Myocyte (in vitro differentiated cells): ENCODE results near the gene NFKBIL1. TPM values are rescaled to one million over a fixed set of nuclear protein-coding genes. Genes with fewer than 3 reads are reported as not detected.
"Not testable (repeated sequence)": the region's sequence is repeated elsewhere in the genome, so short reads cannot be mapped to it uniquely, and the experiment has no call there.

ENCODE experiments used
- DNase-seq: peaks from one replicate; pipeline ENCODE4 v3.0.0-alpha.2; 2012; ENCODE audit warnings: low read depth
- total RNA-seq: library from RNA; depleted of rRNA; stranded (reverse); fragments of >200 nt; gene quantifications from 2 replicates; pipeline ENCODE4 v1.2.3, GENCODE V29; 2014

Gene NFKBIL1
- total RNA-seq, 1 donor from 2014 or later: 28.3 TPM

DNA sequence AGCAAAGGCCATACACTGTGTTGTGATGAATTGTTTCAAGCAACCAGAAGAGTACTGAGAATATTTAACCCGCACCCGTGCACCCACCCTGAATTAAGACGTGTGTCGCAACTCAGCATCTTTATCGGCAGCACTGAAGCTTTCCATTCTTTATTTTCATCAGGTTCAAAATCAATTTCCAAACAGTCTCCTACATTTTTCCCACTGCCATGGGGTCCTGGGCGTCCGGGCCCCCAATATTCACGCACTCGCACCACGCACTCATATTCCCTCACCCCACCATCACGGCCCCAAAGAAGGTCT lies 33.0 kb downstream of the NFKBIL1 start:
- DNase-seq: no peak

DNA sequence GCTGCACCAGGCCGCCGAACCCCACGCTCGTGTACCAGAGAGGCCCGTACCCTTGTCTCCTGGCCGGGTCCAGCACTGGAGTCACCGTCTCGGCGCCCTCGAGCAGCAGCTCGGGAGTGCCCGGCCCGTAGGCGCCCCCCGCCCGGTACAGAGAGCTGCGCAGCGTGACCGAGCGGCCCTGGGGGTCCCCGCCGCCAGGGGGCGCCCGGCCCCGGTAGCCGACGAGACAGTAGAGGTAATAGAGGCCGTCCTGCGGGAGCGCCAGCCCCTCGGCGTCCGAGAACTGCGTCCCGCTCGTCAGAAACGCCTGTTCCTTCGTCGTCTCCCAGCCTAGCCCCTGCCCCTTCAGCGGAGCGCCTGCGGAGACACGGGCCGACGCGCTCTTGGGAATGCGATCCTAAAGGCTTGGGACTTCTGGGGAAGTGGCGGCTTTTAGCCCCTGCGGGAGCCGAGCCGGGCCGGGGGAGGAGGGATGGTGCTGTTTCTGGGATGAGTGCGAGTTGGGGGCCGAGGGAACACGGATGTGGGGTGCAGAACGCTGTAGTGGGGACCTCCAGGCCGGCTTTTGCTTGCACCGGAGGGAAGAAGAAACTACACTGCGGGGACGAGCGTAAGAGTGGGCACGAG lies 33.5 kb downstream of the NFKBIL1 start:
- peak; percentile 82 for DNase-seq

DNA sequence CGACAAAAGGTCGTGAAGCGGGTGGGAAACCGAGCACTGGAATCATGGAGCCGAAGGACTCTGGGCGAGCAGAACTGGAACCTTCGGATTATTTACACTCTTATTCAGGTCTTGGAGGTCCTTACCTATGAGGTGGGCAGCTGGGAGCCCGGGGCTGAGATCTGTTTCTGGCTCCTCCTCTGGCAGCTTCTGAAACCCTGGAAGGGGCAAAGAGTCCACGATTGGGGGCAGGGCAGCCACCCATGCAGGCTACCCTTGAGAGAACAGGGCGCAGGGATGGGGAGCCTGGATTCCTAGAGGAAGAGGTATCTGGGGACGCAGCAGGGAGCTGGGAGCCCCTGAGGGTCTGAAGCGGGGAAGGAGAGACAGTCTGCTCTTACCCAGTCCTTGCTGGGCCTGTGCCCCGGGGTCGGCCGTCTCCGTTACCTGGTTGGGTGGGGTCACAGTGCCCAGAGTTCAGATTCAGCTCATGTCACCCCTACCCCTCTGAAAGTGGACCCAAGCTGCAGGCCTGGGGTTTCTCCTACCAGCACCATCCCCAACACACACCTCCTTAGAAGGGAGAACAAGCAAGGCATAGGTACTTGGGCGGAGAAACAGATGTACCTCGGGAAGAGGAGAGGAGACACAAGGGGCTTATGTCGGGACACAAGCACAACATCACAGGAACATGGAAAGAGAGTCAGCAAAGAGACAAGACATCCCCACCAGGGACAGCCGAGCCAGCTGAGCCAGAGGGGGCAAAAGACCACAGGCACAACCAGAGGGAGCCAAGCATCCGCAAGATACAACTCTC lies 34.2 kb downstream of the NFKBIL1 start:
- DNase-seq: no peak

DNA sequence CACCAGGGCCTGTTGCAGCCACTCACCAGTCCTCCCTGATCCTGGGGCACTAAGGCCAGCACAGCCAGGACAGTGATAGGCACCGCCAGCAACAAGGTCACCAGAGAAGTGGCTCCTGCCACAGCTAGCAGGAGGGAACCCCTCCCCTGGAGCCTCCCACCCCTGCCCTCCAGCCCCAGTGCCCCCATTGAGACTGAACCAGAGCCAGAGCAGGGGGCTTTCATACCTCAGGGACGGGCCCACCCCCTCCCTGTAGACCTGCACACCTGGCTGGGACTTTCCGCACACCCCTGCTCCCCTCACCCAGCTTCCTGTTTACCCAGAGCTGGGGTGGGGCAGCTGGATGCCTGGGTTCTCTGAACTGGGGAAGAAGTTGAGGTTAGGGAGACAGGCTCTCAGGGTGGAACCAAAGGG lies 34.8 kb downstream of the NFKBIL1 start, which contains the start of gene LTB:
Gene LTB (minus strand): TSS at position 195 of the 414 bp plus-strand sequence. CDS start 7 bp downstream, at position 188.
- no peak for DNase-seq

DNA sequence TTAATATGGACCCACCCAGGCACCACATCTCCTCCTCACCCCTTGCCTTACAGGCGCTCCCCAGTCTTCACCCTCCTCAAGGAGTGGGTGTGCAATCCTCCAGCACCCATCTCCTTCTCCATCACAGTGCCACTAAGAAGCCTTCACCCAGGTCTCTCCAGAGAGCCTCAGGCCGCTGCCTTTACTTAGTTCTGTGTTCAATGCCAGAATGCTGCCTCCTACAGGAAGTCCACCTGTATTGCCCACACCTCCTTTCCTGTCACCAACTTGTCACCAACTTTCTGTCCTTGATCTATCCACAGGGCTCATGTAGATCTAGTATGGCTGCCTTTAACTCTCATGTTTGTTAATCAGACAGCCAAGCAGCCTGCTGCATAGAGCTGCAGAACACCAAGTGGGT lies 38.1 kb downstream of the NFKBIL1 start:
- DNase-seq: no peak

DNA sequence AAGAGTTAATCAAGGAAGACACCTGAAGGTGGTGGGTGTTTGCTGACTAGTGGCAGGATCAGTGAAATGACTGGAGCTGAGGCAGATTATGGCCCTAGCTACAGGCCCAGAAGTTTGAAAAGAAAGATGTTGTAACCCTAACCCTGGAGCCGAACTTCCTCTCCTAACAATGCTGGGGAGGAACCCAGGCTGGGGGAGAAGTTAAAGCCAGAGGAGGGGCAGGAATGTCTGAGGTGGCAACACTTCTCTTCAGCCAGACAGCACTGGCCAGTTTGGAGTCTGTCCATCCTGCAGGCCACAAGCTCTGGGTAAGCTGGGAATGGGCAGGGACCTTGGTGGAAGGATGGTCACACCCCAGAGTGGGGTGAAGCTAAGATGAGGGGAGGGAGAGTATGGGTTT lies 38.6 kb downstream of the NFKBIL1 start, which contains the start of gene LST1:
Gene LST1 (plus strand): TSS at position 270 of the 400 bp plus-strand sequence. CDS start 1,023 bp downstream, outside the sequence.
- DNase-seq: no peak

DNA sequence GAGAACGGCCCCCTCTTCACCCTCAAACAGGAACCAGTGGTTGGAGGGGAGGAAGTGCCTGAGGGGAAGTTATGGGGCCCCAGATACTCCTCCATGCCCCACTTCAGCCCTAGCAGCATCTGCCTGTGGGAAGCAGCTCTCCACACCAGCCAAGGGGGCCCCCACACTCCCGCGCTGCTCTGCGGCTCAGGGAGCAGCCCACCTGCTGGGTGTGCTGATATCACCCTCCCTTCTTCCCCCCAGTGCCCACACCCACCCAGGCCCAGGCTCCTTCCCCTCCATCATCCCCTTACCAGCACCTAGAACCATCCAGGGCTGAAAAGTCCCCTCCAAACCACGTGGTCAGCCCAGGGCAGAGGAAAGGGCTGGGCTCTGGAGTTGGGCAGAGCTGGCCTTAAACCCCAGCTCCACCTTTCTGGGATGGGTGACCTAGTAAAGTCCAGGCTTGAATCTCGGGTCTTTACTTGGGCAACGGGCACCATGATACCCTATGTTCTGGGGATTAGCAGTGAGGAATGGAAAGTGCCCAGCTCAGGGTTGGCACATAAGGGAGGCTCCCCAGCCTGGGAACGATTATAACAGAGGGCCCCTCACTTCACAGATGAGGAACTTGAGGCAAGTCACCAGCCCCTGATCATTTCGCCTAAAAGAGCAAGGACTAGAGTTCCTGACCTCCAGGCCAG lies 39.3 kb downstream of the NFKBIL1 start:
- no peak for DNase-seq

DNA sequence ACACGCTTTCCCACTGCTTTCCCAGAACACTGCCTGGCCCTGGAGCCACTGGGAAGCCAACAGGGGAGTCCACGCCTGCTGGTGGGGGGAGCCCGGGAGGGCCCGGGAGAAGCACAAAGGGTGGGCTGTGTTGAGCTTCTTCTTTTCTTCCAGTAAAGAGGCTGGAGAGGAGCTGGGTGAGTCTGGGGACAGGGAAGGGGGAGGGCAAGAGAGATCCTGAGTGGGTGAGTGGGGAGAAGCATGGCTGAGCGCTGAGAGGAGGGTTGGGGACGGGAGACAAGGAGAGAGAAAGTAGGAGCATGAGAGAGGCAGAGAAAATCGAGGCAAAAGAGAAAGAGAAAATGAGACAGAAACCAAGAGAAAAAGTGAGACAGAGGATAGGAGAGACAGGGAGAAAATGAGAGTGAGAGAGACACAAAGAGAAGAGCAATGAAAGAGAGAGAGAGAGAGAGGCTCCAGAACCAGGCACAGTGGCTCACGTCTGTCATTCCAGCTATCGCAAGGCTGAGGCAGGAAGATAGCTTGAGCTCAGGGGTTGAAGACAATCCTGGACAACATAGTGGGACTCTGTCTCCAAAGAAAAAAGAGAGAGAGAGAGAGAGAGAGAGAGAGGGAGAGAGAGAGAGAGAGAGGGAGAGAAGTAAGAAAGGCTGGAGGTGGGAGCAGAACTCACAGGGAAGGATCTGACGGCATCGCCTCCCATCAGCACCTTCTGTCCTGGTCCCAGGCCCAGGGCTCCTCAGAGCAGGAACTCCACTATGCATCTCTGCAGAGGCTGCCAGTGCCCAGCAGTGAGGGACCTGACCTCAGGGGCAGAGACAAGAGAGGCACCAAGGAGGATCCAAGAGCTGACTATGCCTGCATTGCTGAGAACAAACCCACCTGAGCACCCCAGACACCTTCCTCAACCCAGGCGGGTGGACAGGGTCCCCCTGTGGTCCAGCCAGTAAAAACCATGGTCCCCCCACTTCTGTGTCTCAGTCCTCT lies 40.7 kb downstream of the NFKBIL1 start:
- no peak for DNase-seq

DNA sequence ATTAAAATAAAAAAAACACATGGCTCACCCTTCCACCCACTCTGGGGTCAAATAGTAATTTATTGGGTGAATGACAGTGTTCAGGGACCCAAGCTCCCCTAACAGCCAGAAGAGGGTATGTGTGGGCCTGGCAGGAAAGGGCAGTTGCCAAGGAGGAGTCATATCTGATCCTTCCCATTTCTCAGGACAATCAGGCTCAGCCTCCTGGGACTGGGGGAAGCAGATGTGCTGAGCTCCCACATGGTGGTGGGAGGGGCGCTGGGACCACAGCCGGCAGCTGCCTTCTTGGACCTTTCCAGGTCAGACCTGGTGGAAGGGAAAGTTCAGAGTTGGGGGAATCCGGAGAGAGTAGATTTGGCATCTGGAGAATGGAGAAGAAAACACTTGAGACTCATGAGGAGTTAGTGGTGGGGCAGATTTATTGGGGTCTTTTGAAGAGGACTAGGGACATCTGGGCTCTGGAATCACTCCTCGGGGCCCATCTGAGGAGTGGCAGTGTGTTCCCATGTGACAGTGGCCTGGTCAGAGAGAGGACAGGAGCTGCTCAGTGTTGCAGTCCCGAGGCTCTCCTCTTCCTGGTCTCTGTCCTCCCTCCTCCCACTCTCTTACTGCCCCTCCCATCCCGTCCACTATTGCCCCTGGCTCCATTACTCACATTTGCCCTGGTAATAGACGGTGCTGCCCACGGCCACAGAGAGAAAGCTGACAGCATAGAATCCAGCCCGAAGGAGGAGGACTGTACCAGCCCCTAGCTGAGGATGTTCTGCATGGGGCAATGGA lies 41.7 kb downstream of the NFKBIL1 start:
- DNase-seq: peak; percentile 27

DNA sequence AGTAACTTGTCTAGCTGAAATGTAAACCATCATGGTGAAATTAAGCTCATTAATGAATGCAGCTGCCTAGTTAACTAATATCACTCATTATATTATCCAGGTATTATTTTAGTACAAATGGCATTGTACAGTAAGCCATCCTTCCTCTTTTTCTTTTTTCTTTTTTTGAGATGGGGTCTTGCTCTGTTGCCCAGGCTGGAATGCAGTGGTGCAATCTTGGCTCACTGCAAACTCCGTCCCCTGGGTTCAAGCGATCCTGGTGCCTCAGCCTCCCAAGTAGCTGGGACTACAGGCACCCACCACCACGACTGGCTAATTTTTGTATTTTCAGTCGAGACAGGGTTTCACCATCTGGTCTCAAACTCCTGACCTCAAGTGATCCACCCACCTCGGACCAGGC lies 43.3 kb downstream of the NFKBIL1 start:
- DNase-seq: not testable (repeated sequence)

DNA sequence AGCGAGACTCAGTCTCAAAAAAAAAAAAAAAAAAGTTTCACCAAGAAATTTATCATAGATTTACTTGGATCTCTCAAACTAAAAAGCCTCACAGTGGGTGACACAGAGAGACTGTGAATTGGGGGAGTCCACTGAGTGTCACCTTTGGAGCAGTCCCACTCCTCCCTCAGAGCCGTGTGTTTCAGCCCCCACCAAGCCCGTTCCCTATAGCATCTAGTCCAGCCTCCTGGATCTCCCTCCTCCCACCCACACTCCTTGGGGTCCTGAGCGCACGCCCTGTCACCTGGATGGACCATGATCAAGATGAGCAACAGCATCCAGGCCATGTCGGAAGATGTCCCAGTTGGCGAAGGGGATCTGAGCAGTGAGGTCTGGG lies 45.0 kb downstream of the NFKBIL1 start:
- no peak for DNase-seq

DNA sequence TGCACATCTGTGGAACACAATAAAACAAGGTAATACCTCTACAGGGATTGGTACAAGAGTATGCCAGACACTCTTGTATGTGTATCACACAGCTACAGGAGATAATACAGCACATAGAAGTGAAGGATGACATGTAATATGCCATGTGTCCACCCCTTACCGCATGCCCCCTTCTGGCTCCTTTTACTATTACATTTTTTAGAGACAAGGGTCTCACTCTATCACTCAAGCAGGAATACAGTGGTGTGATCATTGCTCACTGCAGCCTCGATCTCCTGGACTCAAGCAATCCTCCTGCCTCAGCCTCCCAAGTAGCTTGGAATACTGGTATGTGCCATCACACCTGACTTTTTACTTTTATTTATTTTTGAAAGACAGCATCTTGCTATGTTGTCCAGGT lies 49.6 kb downstream of the NFKBIL1 start:
- peak; percentile 24 for DNase-seq

DNA sequence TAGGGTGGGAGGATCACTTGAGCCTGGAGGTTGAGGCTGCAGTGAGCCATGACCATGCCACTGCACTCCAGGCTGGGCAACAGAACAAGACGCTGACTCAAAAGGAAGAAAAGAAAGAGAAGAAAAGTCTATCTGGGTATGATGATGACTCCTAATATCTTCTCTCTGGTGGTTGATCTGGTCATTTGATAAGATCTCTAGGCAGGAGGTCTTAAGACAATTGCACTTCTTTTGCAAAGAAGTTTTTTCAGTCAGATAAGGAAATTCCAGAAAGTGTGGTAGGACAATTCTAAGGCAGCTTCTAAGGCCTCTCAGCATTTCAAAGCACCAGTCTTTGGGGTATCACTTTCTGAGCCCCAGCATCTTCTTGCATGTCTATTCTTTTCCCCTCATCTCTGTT lies 59.9 kb downstream of the NFKBIL1 start:
- no peak for DNase-seq

Other genes starting within 250 kb of the NFKBIL1 start
- gene HLA-B, start 190.4 kb upstream of the NFKBIL1 start, total RNA-seq: 137 and 270 TPM in 2 replicates
- gene MICA, start 144.0 kb upstream of the NFKBIL1 start, total RNA-seq: 32.5 and 55.9 TPM in 2 replicates
- gene MICB, start 49.5 kb upstream of the NFKBIL1 start, total RNA-seq: 2.1 and 2.9 TPM in 2 replicates
- gene MCCD1, start 18.6 kb upstream of the NFKBIL1 start, total RNA-seq: not detected in 2 replicates
- gene DDX39B, start 5.6 kb upstream of the NFKBIL1 start, total RNA-seq: 290 and 382 TPM in 2 replicates
- gene ATP6V1G2, start 1.0 kb upstream of the NFKBIL1 start, total RNA-seq: 4.8 and 8.5 TPM in 2 replicates
- not detected in 2 replicates for gene LTA, start 24.7 kb downstream of the NFKBIL1 start, total RNA-seq
- gene TNF, start 28.0 kb downstream of the NFKBIL1 start, total RNA-seq: not detected in 2 replicates
- gene LTB, start 34.8 kb downstream of the NFKBIL1 start, total RNA-seq: 0.40 TPM in 1 of 2 replicates, not detected in the other
- not detected in 2 replicates for gene LST1, start 38.7 kb downstream of the NFKBIL1 start, total RNA-seq
- gene NCR3, start 45.4 kb downstream of the NFKBIL1 start, total RNA-seq: not detected in 2 replicates
- not detected in 2 replicates for gene AIF1, start 67.6 kb downstream of the NFKBIL1 start, total RNA-seq
- 77.2 and 85.9 TPM in 2 replicates for gene PRRC2A, start 73.1 kb downstream of the NFKBIL1 start, total RNA-seq
- 271 and 307 TPM in 2 replicates for gene BAG6, start 105.1 kb downstream of the NFKBIL1 start, total RNA-seq
- gene APOM, start 108.3 kb downstream of the NFKBIL1 start, total RNA-seq: 2.9 and 4.2 TPM in 2 replicates
- gene C6orf47, start 113.2 kb downstream of the NFKBIL1 start, total RNA-seq: 20.6 and 24.0 TPM in 2 replicates
- 8.6 and 12.9 TPM in 2 replicates for gene GPANK1, start 117.4 kb downstream of the NFKBIL1 start, total RNA-seq
- gene CSNK2B, start 118.5 kb downstream of the NFKBIL1 start, total RNA-seq: 211 and 248 TPM in 2 replicates
- gene LY6G5B, start 122.4 kb downstream of the NFKBIL1 start, total RNA-seq: 2.9 and 4.0 TPM in 2 replicates
- 2.7 and 3.4 TPM in 2 replicates for gene LY6G5C, start 133.5 kb downstream of the NFKBIL1 start, total RNA-seq
- gene ABHD16A, start 155.7 kb downstream of the NFKBIL1 start, total RNA-seq: 58.9 and 66.0 TPM in 2 replicates
- gene LY6G6F, start 159.3 kb downstream of the NFKBIL1 start, total RNA-seq: not detected in 2 replicates
- not detected in 2 replicates for gene LY6G6D, start 167.7 kb downstream of the NFKBIL1 start, total RNA-seq
- not detected in 2 replicates for gene LY6G6C, start 174.1 kb downstream of the NFKBIL1 start, total RNA-seq
- gene MPIG6B, start 175.8 kb downstream of the NFKBIL1 start, total RNA-seq: not detected in 2 replicates
- gene DDAH2, start 181.7 kb downstream of the NFKBIL1 start, total RNA-seq: 120 and 142 TPM in 2 replicates
- gene CLIC1, start 188.9 kb downstream of the NFKBIL1 start, total RNA-seq: 257 and 425 TPM in 2 replicates
- 7.4 and 8.4 TPM in 2 replicates for gene MSH5, start 192.4 kb downstream of the NFKBIL1 start, total RNA-seq
- gene SAPCD1, start 215.0 kb downstream of the NFKBIL1 start, total RNA-seq: 0.94 TPM in 1 of 2 replicates, not detected in the other
- 1.3 TPM in 1 of 2 replicates, not detected in the other for gene VWA7, start 229.7 kb downstream of the NFKBIL1 start, total RNA-seq
- gene VARS1, start 248.1 kb downstream of the NFKBIL1 start, total RNA-seq: 56.4 and 62.2 TPM in 2 replicates